Endodermal cell (in vitro differentiated cells): ENCODE data around the gene CACNA2D1. TPM values are rescaled to one million over a fixed set of nuclear protein-coding genes. Genes with fewer than 3 reads are reported as not detected.

Source experiments
- DNase-seq: peaks from one replicate; pipeline ENCODE4 v3.0.0-alpha.2; 2017
- H3K27ac ChIP-seq: 2 replicates; pipeline ENCODE4 v1.5.1; 2013; ENCODE audit warnings: mild to moderate bottlenecking, low read depth, low read length, moderate library complexity
- H3K27me3 ChIP-seq: 2 replicates; pipeline ENCODE4 v1.6.1; 2013; ENCODE audit warnings: mild to moderate bottlenecking, low read length, moderate library complexity; ENCODE audit not compliant: insufficient read depth, control insufficient read depth, poor library complexity, severe bottlenecking
- H3K36me3 ChIP-seq: 2 replicates; pipeline ENCODE4 v1.7.0; 2013; ENCODE audit warnings: mild to moderate bottlenecking, low read length, moderate library complexity; ENCODE audit not compliant: control insufficient read depth, insufficient read depth
- H3K4me1 ChIP-seq: one replicate; pipeline ENCODE4 v1.7.0; 2013; ENCODE audit warnings: low read length; ENCODE audit not compliant: control insufficient read depth, insufficient read depth
- H3K4me3 ChIP-seq: 2 replicates; pipeline ENCODE4 v1.5.1; 2013; ENCODE audit warnings: mild to moderate bottlenecking, low read length, moderate library complexity
- H3K9ac ChIP-seq: 2 replicates; pipeline ENCODE4 v1.6.1; 2013; ENCODE audit warnings: mild to moderate bottlenecking, low read length, moderate library complexity; ENCODE audit not compliant: poor library complexity, severe bottlenecking; ENCODE audit errors: extremely low read depth
- H3K9me3 ChIP-seq: 2 replicates; pipeline ENCODE4 v1.6.1; 2013; ENCODE audit warnings: mild to moderate bottlenecking, low read length, moderate library complexity; ENCODE audit not compliant: control insufficient read depth
- H3K27ac Mint-ChIP-seq: 2 replicates; pipeline ENCODE4 v1.8.0; 2020; ENCODE audit warnings: mixed read lengths
- H3K27me3 Mint-ChIP-seq: 2 replicates; pipeline ENCODE4 v1.8.0; 2021; ENCODE audit warnings: mild to moderate bottlenecking, mixed read lengths; ENCODE audit not compliant: insufficient read depth
- H3K36me3 Mint-ChIP-seq: 2 replicates; pipeline ENCODE4 v1.8.0; 2020; ENCODE audit warnings: low read depth, mixed read lengths
- H3K4me1 Mint-ChIP-seq: 2 replicates; pipeline ENCODE4 v1.8.0; 2020; ENCODE audit warnings: mixed read lengths
- H3K4me3 Mint-ChIP-seq: 2 replicates; pipeline ENCODE4 v1.8.0; 2020; ENCODE audit warnings: mild to moderate bottlenecking, moderate library complexity, mixed read lengths
- H3K9me3 Mint-ChIP-seq: 2 replicates; pipeline ENCODE4 v1.8.0; 2020; ENCODE audit warnings: mild to moderate bottlenecking, mixed read lengths
- WGBS, 2 experiments: methylation state at CpG; one replicate each; pipeline versions ENCODE4 v1.1.5 to v1.1.7; 2013; ENCODE audit warnings: missing lambda C conversion rate in 2 of 2, mixed read lengths in 1 of 2; ENCODE audit not compliant: insufficient coverage in 1 of 2, insufficient read length in 1 of 2; 5-methylcytosine and 5-hydroxymethylcytosine counted together
- total RNA-seq, 2 donors: library from RNA; stranded (reverse); fragmentation: NEBNext Ultra II Directional in 1 of 2; extraction: Animal tissue kit (Norgen Biotek cat#: 25700) in 1 of 2; gene quantifications; 2 replicates in 1 of 2; 3 replicates in 1 of 2; pipeline ENCODE4 v1.2.1, GENCODE V29; 2021
- TF ChIP-seq, protein P1 (sequence below): fragments of 200-600 bp; sonication (generic); conservative IDR thresholded peaks from 2 replicates; pipeline ENCODE4 v1.5.0; 2021; ENCODE audit warnings: antibody characterized with exemption, mild to moderate bottlenecking

CACNA2D1 gene
- total RNA-seq, 2 donors from 2014 or later = 16.9 to 26.8 TPM

GRCh38 chr7:82221152-82221674 lies 222.4 kb downstream of the CACNA2D1 start:
- H3K27me3 ChIP-seq = no peaks in the 10 kb centered on the region
- 95 to 100% methylated on average over 4 to 9 of the region's 9 CpGs for WGBS, 2 experiments
- H3K27ac ChIP-seq = no peak overlapping the region
- Mint-ChIP-seq H3K36me3 (no peaks in the 10 kb centered on the region), H3K9me3 (no peaks in the 10 kb centered on the region), H3K27ac (no peak overlapping the region), H3K27me3 (no peaks in the 10 kb centered on the region), H3K4me3 (no peak overlapping the region), H3K4me1 (no peaks in the 10 kb centered on the region)
- H3K4me1 ChIP-seq = no peaks in the 10 kb centered on the region
- H3K9ac ChIP-seq = no peak overlapping the region
- no peak overlapping the region for H3K4me3 ChIP-seq
- TF ChIP-seq, protein P1, sequence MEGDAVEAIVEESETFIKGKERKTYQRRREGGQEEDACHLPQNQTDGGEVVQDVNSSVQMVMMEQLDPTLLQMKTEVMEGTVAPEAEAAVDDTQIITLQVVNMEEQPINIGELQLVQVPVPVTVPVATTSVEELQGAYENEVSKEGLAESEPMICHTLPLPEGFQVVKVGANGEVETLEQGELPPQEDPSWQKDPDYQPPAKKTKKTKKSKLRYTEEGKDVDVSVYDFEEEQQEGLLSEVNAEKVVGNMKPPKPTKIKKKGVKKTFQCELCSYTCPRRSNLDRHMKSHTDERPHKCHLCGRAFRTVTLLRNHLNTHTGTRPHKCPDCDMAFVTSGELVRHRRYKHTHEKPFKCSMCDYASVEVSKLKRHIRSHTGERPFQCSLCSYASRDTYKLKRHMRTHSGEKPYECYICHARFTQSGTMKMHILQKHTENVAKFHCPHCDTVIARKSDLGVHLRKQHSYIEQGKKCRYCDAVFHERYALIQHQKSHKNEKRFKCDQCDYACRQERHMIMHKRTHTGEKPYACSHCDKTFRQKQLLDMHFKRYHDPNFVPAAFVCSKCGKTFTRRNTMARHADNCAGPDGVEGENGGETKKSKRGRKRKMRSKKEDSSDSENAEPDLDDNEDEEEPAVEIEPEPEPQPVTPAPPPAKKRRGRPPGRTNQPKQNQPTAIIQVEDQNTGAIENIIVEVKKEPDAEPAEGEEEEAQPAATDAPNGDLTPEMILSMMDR = no peak
- no peaks in the 10 kb centered on the region for H3K36me3 ChIP-seq
- no peak for DNase-seq
- H3K9me3 ChIP-seq = no peaks in the 10 kb centered on the region

DNA sequence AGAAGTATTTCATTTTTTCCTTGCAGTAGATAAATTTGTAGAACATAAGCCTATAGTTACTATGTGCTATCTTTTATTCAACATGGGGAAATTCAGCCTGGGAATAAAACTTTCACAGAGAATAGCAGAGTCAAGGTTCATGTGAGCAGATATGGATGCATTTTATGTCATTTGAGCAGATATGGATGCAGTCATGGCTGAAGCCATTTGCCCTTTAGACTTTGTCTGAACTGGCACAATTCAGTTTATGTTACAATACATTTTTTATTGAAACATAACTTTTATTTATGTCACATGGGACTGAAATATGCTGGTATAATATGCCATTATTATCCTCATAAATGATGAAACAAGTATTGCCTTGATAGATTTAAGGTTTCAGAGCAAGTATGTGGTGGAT lies 231.1 kb downstream of the CACNA2D1 start:
- H3K9me3 ChIP-seq = peaks cover 20% of the 10 kb centered on the region
- no peaks in the 10 kb centered on the region for H3K27me3 Mint-ChIP-seq
- H3K4me3 Mint-ChIP-seq = no peak overlapping the region

GRCh38 chr7:82211333-82211732 lies 232.2 kb downstream of the CACNA2D1 start:
- Histone ChIP-seq H3K36me3 (no peaks in the 10 kb centered on the region), H3K9ac (no peak overlapping the region), H3K9me3 (peaks cover 20% of the 10 kb centered on the region), H3K27me3 (no peaks in the 10 kb centered on the region), H3K4me3 (no peak overlapping the region), H3K4me1 (peaks cover 3% of the 10 kb centered on the region), H3K27ac (no peak overlapping the region)
- H3K9me3 Mint-ChIP-seq = peaks cover 24% of the 10 kb centered on the region
- no peak overlapping the region for H3K4me3 Mint-ChIP-seq
- TF ChIP-seq, protein P1 = no peak
- H3K36me3 Mint-ChIP-seq = peaks cover 21% of the 10 kb centered on the region
- H3K27ac Mint-ChIP-seq = no peak overlapping the region
- WGBS, 2 experiments = 92 to 100% methylated on average over 1 of the region's 1 CpG
- no peaks in the 10 kb centered on the region for H3K27me3 Mint-ChIP-seq
- no peak for DNase-seq
- H3K4me1 Mint-ChIP-seq = peaks cover 5% of the 10 kb centered on the region

More for the DNA sequence above, 231.1 kb downstream of the CACNA2D1 start:
- no peaks in the 10 kb centered on the region for H3K36me3 ChIP-seq
- H3K27ac ChIP-seq = no peak overlapping the region
- H3K9me3 Mint-ChIP-seq = peaks cover 24% of the 10 kb centered on the region
- no peak overlapping the region for H3K4me3 ChIP-seq
- no peak overlapping the region for H3K9ac ChIP-seq
- DNase-seq = no peak
- no peaks in the 10 kb centered on the region for H3K4me1 ChIP-seq
- peaks cover 21% of the 10 kb centered on the region for H3K36me3 Mint-ChIP-seq
- TF ChIP-seq, protein P1 = no peak
- H3K27ac Mint-ChIP-seq = no peak overlapping the region
- no peaks in the 10 kb centered on the region for H3K4me1 Mint-ChIP-seq
- H3K27me3 ChIP-seq = no peaks in the 10 kb centered on the region
